A549 (cell line): ENCODE results near the gene MANF. TPM values are rescaled to one million over a fixed set of nuclear protein-coding genes. Genes with fewer than 3 reads are reported as not detected.

Source experiments
- ATAC-seq, 2 experiments: fragments of 200-7000 bp in 1 of 2; fragments of >200 bp in 1 of 2; cut with Nextera tagmentation in 1 of 2; cut with Tn5 transposase in 1 of 2; 3 replicates each; pipeline versions ENCODE4 v1.8.0 to v1.9.1; 2018 to 2020; ENCODE audit warnings: mild to moderate bottlenecking in 1 of 2, moderate library complexity in 1 of 2
- CTCF ChIA-PET: fragments of 300-600 bp; sonication (Branson Sonifier 250); formaldehyde crosslinking; extraction: SDS; loops from one replicate; lab custom pipeline; 2021; ENCODE audit warnings: antibody characterized with exemption, inconsistent platforms; lab: Yijun Ruan, JAX
- POLR2A ChIA-PET: fragments of 350-600 bp; formaldehyde crosslinking; extraction: SDS; loops from one replicate; lab custom pipeline; 2021; ENCODE audit warnings: antibody characterized with exemption, inconsistent platforms; lab: Yijun Ruan, JAX
- DNase-seq, 2 experiments: peaks; one replicate each; pipeline versions ENCODE4 v3.0.0 to v3.0.0-alpha.2; 2011 to 2016; ENCODE audit warnings: low read depth in 1 of 2, low spot score in 1 of 2
- FAIRE-seq: peaks from 2 replicates; lab custom pipeline; 2011; peaks lifted over from hg19 to GRCh38; lab: Jason Lieb, UNC
- H3K27ac ChIP-seq, 2 experiments: fragments of >200 bp; sonication (Bioruptor Twin); formaldehyde crosslinking; 3 replicates each; pipeline ENCODE4 v1.5.1; 2016 to 2017
- H3K4me1 ChIP-seq: fragments of >200 bp; sonication (Bioruptor Twin); formaldehyde crosslinking; 3 replicates; pipeline ENCODE4 v1.6.1; 2016
- H3K4me2 ChIP-seq: fragments of >200 bp; sonication (Bioruptor Twin); formaldehyde crosslinking; 3 replicates; pipeline ENCODE4 v1.6.1; 2016
- H3K4me3 ChIP-seq: fragments of >200 bp; sonication (Bioruptor Twin); formaldehyde crosslinking; 3 replicates; pipeline ENCODE4 v1.5.1; 2016
- H3K9me3 ChIP-seq: fragments of >200 bp; sonication (Bioruptor Twin); formaldehyde crosslinking; 3 replicates; pipeline ENCODE4 v1.6.1; 2016
- BHLHE40 ChIP-seq: IDR thresholded peaks from 2 replicates; pipeline ENCODE4 v1.6.1; 2012; ENCODE audit warnings: low read depth, low read length, inconsistent platforms
- CEBPB ChIP-seq, 2 experiments: fragments of >200 bp in 1 of 2; sonication (Bioruptor Twin) in 1 of 2; formaldehyde crosslinking in 1 of 2; IDR thresholded peaks; 2 replicates each; pipeline ENCODE4 v1.6.1; 2012 to 2016
- CHD4 ChIP-seq: fragments of 200-600 bp; sonication (generic); IDR thresholded peaks from 2 replicates; pipeline ENCODE4 v1.6.1; 2016; ENCODE audit warnings: antibody characterized with exemption, mild to moderate bottlenecking, borderline replicate concordance
- FOXS1 ChIP-seq: fragments of 250-450 bp; sonication (Bioruptor Pico); IDR thresholded peaks from 2 replicates; pipeline ENCODE4 v1.5.0; 2020; ENCODE audit warnings: mild to moderate bottlenecking, moderate library complexity
- GATA3 ChIP-seq: IDR thresholded peaks from 2 replicates; pipeline ENCODE4 v1.6.1; 2012; ENCODE audit warnings: borderline replicate concordance
- JUNB ChIP-seq: fragments of >200 bp; sonication (Bioruptor Twin); formaldehyde crosslinking; IDR thresholded peaks from 2 replicates; pipeline ENCODE4 v1.6.1; 2016
- NPAS2 ChIP-seq: fragments of 250-450 bp; sonication (Bioruptor Pico); IDR thresholded peaks from 2 replicates; pipeline ENCODE4 v1.8.0; 2022; ENCODE audit warnings: mild to moderate bottlenecking, moderate library complexity, borderline replicate concordance
- NR3C1 ChIP-seq: fragments of >200 bp; sonication (Bioruptor Twin); formaldehyde crosslinking; IDR thresholded peaks from 3 replicates; pipeline ENCODE4 v1.6.1; 2017
- PHF8 ChIP-seq: fragments of 200-600 bp; sonication (generic); IDR thresholded peaks from 2 replicates; pipeline ENCODE4 v1.6.1; 2016; ENCODE audit warnings: low read depth, mild to moderate bottlenecking, antibody characterized with exemption, moderate library complexity, borderline replicate concordance
- RFX5 ChIP-seq: fragments of 450-650 bp; IDR thresholded peaks from 2 replicates; pipeline ENCODE4 v1.7.1; 2014; ENCODE audit warnings: antibody characterized with exemption, mild to moderate bottlenecking, moderate library complexity
- SREBF2 ChIP-seq: fragments of 450-650 bp; IDR thresholded peaks from 2 replicates; pipeline ENCODE4 v1.6.1; 2014; ENCODE audit warnings: mild to moderate bottlenecking, moderate library complexity
- TFCP2L1 ChIP-seq: fragments of 250-450 bp; sonication (Bioruptor Pico); IDR thresholded peaks from 2 replicates; pipeline ENCODE4 v1.5.0; 2021; ENCODE audit warnings: mild to moderate bottlenecking
- TP53 ChIP-seq: fragments of 250-450 bp; sonication (Bioruptor Pico); IDR thresholded peaks from 2 replicates; pipeline ENCODE4 v1.5.0; 2021; ENCODE audit warnings: mild to moderate bottlenecking, moderate library complexity
- ZNF302 ChIP-seq: fragments of 250-450 bp; sonication (Bioruptor Pico); IDR thresholded peaks from 2 replicates; pipeline ENCODE4 v1.9.0; 2021; ENCODE audit warnings: inconsistent platforms, mild to moderate bottlenecking, moderate library complexity
- WGBS: methylation state at CpG from one replicate; pipeline ENCODE4 v1.1.6; 2017; ENCODE audit errors: missing lambda C conversion rate; 5-methylcytosine and 5-hydroxymethylcytosine counted together
- polyA plus RNA-seq, 4 experiments: library from polyadenylated mRNA; depleted of rRNA in 3 of 4; stranded (reverse); fragments of >200 nt; fragmentation: RNase III in 1 of 4; extraction: RNeasy Plus Mini Kit Qiagen cat#74134 plus additional on column Dnase treatment in 1 of 4; gene quantifications; 2 replicates in 3 of 4; 3 replicates in 1 of 4; pipeline ENCODE4 v1.2.3, GENCODE V29; 2011 to 2017
- TF ChIP-seq, protein P1 (sequence below): IDR thresholded peaks from 2 replicates; pipeline ENCODE4 v1.6.1; 2012; ENCODE audit warnings: low read depth, borderline replicate concordance
- TF ChIP-seq, protein P2 (sequence below): fragments of 200-600 bp; sonication (generic); IDR thresholded peaks from 2 replicates; pipeline ENCODE4 v1.6.1; 2016; ENCODE audit warnings: antibody characterized with exemption, mild to moderate bottlenecking, moderate library complexity
- TF ChIP-seq, protein P3 (sequence below): fragments of >200 bp; sonication (Bioruptor Twin); formaldehyde crosslinking; IDR thresholded peaks from 2 replicates; pipeline ENCODE4 v1.6.1; 2016
- TF ChIP-seq, protein P4 (sequence below): IDR thresholded peaks from 2 replicates; pipeline ENCODE4 v1.6.1; 2012

Gene MANF
- polyA plus RNA-seq, 2 of the 4 experiments (the other 2 are of a cell fraction) = 67.8 to 84.9 TPM

DNA sequence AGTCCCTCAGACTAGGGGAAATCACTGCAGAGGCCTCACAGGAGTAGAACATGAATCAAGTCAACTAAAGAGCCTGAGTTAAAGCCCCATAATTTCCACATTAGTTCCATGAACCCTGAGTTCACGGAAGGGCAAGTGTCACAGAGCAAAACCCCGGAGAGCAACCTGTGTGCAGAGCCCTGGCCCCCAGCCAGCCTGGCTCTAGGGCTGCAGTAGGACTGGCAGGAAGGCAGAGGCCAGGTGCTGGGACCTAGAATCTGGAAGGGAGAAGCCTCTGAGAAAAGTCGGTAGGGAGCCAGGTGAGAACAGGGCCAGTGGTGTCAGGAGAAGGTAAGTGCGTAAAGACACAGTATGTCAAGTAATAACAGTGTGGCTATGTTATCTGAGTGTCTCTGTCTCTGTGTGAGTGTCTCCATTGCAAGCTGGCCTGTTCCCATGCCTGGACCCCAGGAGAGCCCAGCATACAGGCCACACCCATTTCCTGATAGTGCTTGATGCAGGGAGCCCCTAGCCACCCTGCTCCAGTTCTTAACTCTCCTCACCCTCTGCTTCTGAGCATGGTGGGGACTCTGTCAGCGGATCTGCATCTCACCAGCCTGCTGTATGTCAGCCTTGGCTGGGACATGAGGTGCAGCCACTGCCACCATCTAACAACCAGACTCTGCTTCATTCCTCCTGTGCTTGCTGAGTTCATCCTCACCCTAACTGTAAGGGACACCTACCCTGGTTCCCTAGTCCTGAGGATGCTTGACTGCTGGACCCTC, 11.3 kb upstream of the MANF start:
- ChIA-PET POLR2A (no interaction called here), CTCF (interaction anchor here (1.4 to 13.9 kb wide), 3 partner anchors 275 to 757 kb away, joined by 4 to 115 read pairs (median 56); partner anchors contain the start of gene MAPKAPK3)
- FAIRE-seq = no peak
- Histone ChIP-seq H3K4me2 (no peak overlapping the region), H3K9me3 (no peaks in the 10 kb centered on the region), H3K4me3 (no peak overlapping the region), H3K27ac (no peak overlapping the region), H3K4me1 (no peaks in the 10 kb centered on the region)
- ATAC-seq = no peak
- DNase-seq = no peak
- 63% methylated on average over 3 of the region's 5 CpGs for WGBS
- no peak for TF ChIP-seq NR3C1
- no peak for TF ChIP-seq JUNB
- TF ChIP-seq GATA3 = no peak
- no peak for TF ChIP-seq TP53 (CRISPR knock-in tag)
- no peak for TF ChIP-seq PHF8
- no peak for TF ChIP-seq NPAS2 (CRISPR knock-in tag)

DNA sequence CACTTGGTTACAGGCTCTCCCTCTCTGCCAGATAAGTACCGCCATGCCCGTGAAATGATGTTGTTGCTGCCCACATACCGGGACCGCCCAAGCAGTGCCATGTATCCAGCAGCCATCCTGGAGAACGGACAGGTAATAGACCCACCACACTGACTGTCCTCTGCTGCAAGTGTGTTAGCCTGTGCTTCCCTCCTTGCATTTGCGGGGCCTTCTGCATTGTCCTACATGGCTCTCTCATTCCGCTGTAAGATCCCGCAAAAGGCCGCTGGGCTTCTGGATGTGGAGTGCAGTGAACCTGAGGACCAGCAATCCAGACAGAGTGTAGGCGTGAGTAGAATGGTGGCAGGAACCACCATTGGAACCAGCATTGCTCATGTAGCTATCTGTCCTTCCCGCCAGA, 10.6 kb upstream of the MANF start:
- H3K9me3 ChIP-seq = no peaks in the 10 kb centered on the region
- no peak overlapping the region for H3K4me2 ChIP-seq
- no peak for DNase-seq
- POLR2A ChIA-PET = no interaction called here
- no peaks in the 10 kb centered on the region for H3K4me1 ChIP-seq
- CTCF ChIA-PET = interaction anchor here (0.8 to 13.9 kb wide), 3 partner anchors 274 to 757 kb away, joined by 3 to 115 read pairs (median 4); partner anchors contain the start of gene MAPKAPK3
- no peak overlapping the region for H3K4me3 ChIP-seq
- TF ChIP-seq NPAS2 (CRISPR knock-in tag) (no peak), CHD4 (no peak), TP53 (CRISPR knock-in tag) (no peak), RFX5 (no peak), CEBPB (IDR thresholded peaks at IDR 0.05) (no peak), FOXS1 (CRISPR knock-in tag) (no peak), TFCP2L1 (no peak), BHLHE40 (no peak), ZNF302 (CRISPR knock-in tag) (no peak), SREBF2 (no peak)
- TF ChIP-seq, protein P1, sequence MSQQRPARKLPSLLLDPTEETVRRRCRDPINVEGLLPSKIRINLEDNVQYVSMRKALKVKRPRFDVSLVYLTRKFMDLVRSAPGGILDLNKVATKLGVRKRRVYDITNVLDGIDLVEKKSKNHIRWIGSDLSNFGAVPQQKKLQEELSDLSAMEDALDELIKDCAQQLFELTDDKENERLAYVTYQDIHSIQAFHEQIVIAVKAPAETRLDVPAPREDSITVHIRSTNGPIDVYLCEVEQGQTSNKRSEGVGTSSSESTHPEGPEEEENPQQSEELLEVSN = no peak
- TF ChIP-seq, protein P2, sequence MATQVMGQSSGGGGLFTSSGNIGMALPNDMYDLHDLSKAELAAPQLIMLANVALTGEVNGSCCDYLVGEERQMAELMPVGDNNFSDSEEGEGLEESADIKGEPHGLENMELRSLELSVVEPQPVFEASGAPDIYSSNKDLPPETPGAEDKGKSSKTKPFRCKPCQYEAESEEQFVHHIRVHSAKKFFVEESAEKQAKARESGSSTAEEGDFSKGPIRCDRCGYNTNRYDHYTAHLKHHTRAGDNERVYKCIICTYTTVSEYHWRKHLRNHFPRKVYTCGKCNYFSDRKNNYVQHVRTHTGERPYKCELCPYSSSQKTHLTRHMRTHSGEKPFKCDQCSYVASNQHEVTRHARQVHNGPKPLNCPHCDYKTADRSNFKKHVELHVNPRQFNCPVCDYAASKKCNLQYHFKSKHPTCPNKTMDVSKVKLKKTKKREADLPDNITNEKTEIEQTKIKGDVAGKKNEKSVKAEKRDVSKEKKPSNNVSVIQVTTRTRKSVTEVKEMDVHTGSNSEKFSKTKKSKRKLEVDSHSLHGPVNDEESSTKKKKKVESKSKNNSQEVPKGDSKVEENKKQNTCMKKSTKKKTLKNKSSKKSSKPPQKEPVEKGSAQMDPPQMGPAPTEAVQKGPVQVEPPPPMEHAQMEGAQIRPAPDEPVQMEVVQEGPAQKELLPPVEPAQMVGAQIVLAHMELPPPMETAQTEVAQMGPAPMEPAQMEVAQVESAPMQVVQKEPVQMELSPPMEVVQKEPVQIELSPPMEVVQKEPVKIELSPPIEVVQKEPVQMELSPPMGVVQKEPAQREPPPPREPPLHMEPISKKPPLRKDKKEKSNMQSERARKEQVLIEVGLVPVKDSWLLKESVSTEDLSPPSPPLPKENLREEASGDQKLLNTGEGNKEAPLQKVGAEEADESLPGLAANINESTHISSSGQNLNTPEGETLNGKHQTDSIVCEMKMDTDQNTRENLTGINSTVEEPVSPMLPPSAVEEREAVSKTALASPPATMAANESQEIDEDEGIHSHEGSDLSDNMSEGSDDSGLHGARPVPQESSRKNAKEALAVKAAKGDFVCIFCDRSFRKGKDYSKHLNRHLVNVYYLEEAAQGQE = no peak
- TF ChIP-seq, protein P3, sequence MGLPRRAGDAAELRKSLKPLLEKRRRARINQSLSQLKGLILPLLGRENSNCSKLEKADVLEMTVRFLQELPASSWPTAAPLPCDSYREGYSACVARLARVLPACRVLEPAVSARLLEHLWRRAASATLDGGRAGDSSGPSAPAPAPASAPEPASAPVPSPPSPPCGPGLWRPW = no peak
- TF ChIP-seq, protein P4, sequence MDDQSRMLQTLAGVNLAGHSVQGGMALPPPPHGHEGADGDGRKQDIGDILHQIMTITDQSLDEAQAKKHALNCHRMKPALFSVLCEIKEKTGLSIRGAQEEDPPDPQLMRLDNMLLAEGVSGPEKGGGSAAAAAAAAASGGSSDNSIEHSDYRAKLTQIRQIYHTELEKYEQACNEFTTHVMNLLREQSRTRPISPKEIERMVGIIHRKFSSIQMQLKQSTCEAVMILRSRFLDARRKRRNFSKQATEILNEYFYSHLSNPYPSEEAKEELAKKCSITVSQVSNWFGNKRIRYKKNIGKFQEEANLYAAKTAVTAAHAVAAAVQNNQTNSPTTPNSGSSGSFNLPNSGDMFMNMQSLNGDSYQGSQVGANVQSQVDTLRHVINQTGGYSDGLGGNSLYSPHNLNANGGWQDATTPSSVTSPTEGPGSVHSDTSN = no peak
- FAIRE-seq = no peak
- H3K27ac ChIP-seq = no peak overlapping the region
- no peak for ATAC-seq
- WGBS = 86% methylated on average over 8 of the region's 11 CpGs
